Kidney (tissue), 14 donors: ENCODE measurements around the gene ISG15. TPM values are rescaled to one million over a fixed set of nuclear protein-coding genes. Genes with fewer than 3 reads are reported as not detected.

Experiments
- DNase-seq, 5 donors: peaks; one replicate each; pipeline ENCODE4 v3.0.0-alpha.2; 2013 to 2020
- FAIRE-seq: peaks from 2 replicates; lab custom pipeline; 2012; peaks lifted over from hg19 to GRCh38; lab: Jason Lieb, UNC
- H3K27ac ChIP-seq, 2 donors: one replicate each; pipeline ENCODE4 v1.7.0; 2013; ENCODE audit warnings: low read depth in 2 of 2, low read length in 2 of 2, inconsistent platforms in 1 of 2
- H3K27me3 ChIP-seq: one replicate; pipeline ENCODE4 v1.7.1; 2013; ENCODE audit warnings: low read length, inconsistent platforms; ENCODE audit not compliant: control insufficient read depth, insufficient read depth
- H3K36me3 ChIP-seq, 3 donors: one replicate each; pipeline versions ENCODE4 v1.7.0 to v1.7.1; 2013; ENCODE audit warnings: low read length in 3 of 3, control low read depth in 1 of 3, inconsistent platforms in 1 of 3; ENCODE audit not compliant: insufficient read depth in 3 of 3, control insufficient read depth in 2 of 3
- H3K4me1 ChIP-seq, 3 donors: one replicate each; pipeline versions ENCODE4 v1.7.0 to v1.7.1; 2013; ENCODE audit warnings: low read length in 3 of 3, inconsistent platforms in 1 of 3, low read depth in 1 of 3; ENCODE audit not compliant: control insufficient read depth in 2 of 3, insufficient read depth in 2 of 3
- H3K4me3 ChIP-seq, 3 donors: one replicate each; pipeline versions ENCODE4 v1.7.0 to v1.8.1; 2013; ENCODE audit warnings: low read length in 3 of 3, control low read depth in 1 of 3, inconsistent platforms in 1 of 3
- H3K9ac ChIP-seq, 3 donors: one replicate each; pipeline versions ENCODE4 v1.7.0 to v1.7.1; 2013; ENCODE audit warnings: low read length in 3 of 3, control low read depth in 1 of 3, inconsistent platforms in 1 of 3
- H3K9me3 ChIP-seq, 3 donors: one replicate each; pipeline versions ENCODE4 v1.7.0 to v1.7.1; 2013; ENCODE audit warnings: low read length in 3 of 3, control low read depth in 1 of 3, inconsistent platforms in 1 of 3; ENCODE audit not compliant: control insufficient read depth in 2 of 3, insufficient read depth in 1 of 3
- CTCF ChIP-seq: IDR thresholded peaks from 3 replicates; pipeline ENCODE4 v1.5.1; 2012; ENCODE audit warnings: mild to moderate bottlenecking, moderate library complexity, borderline replicate concordance; ENCODE audit not compliant: insufficient read depth; ENCODE audit errors: extremely low read depth
- intact Hi-C: fragments of 100-400 bp; cut with DNase I; formaldehyde crosslinking; loops from one replicate; pipeline ENCODE4 v1.11.1; 2022
- polyA plus RNA-seq: library from polyadenylated mRNA; stranded (reverse); fragments of 350-450 nt; fragmentation: Illumina TruSeq; extraction: RNeasy Lipid Tissue Mini Kit (QIAGEN cat#74804); gene quantifications from one replicate; pipeline ENCODE4 v1.2.3, GENCODE V29; 2014; ENCODE audit warnings: low read depth, low replicate concordance; ENCODE audit not compliant: insufficient read depth
- total RNA-seq: library from RNA; stranded (reverse); fragmentation: NEBNext Ultra II Directional; extraction: Animal tissue kit (Norgen Biotek cat#: 25700); gene quantifications from one replicate; pipeline ENCODE4 v1.2.1, GENCODE V29; 2021
- donor health status: control.
- donor health status: control.
- donor health status: control.
- donor health status: control.
- donor health status: control.
- donor health status: DM: yes; HTN: yes; CAD: no.
- donor health status: Normal renal cell carcinoma (clear cell type).

Gene ISG15
- total and polyA plus RNA-seq, 2 donors from 2014 or later: 23.9 to 65.9 TPM

- DNase-seq (peak; percentile 78 to 92 (median 89)), FAIRE-seq (no peak)
- peaks cover 0 to 6% (median 0%) of the 10 kb centered on the region in 3 donors for H3K4me1 ChIP-seq
- H3K4me3 ChIP-seq: no peak overlapping the region
- intact Hi-C loops: no loop called here
- no peak overlapping the region for H3K9ac ChIP-seq
- TF ChIP-seq CTCF: no peak
- H3K36me3 ChIP-seq: peaks cover 0 to 5% (median 0%) of the 10 kb centered on the region in 3 donors
- no peak overlapping the region for H3K27ac ChIP-seq
- H3K27me3 ChIP-seq: no peaks in the 10 kb centered on the region
- no peaks in the 10 kb centered on the region for H3K9me3 ChIP-seq
Observed at GRCh38 chr1:1040004-1040991, 27.0 kb downstream of the ISG15 start.

GRCh38 chr1:1041092-1041523 is 27.8 kb downstream of the ISG15 start:
- Histone ChIP-seq H3K4me3 (no peak overlapping the region), H3K4me1 (peaks cover 0 to 6% (median 0%) of the 10 kb centered on the region in 3 donors), H3K27me3 (no peaks in the 10 kb centered on the region), H3K36me3 (peaks cover 0 to 5% (median 3%) of the 10 kb centered on the region in 3 donors), H3K9me3 (no peaks in the 10 kb centered on the region), H3K27ac (no peak overlapping the region), H3K9ac (no peak overlapping the region)
- DNase-seq (peak in 2 of 5 donors; percentile 42 to 83), FAIRE-seq (no peak)
- TF ChIP-seq CTCF: no peak
- intact Hi-C loops: no loop called here

GRCh38 chr1:1041873-1042272 is 28.6 kb downstream of the ISG15 start:
- H3K9ac ChIP-seq: no peak overlapping the region
- FAIRE-seq (no peak), DNase-seq (no peak)
- no peak for TF ChIP-seq CTCF
- H3K4me3 ChIP-seq: no peak overlapping the region
- no peaks in the 10 kb centered on the region for H3K9me3 ChIP-seq
- H3K36me3 ChIP-seq: peaks cover 0 to 5% (median 4%) of the 10 kb centered on the region in 3 donors
- H3K4me1 ChIP-seq: peaks cover 0 to 6% (median 0%) of the 10 kb centered on the region in 3 donors
- H3K27ac ChIP-seq: no peak overlapping the region
- intact Hi-C loops: no loop called here
- H3K27me3 ChIP-seq: no peaks in the 10 kb centered on the region
